ENCODE measurements around the gene ASTN1.

- no peak for TF ChIP-seq YY1 (tag by site-specific recombination; IDR thresholded peaks at IDR 0.05)
- TF ChIP-seq CTCF (tag by site-specific recombination; IDR thresholded peaks at IDR 0.05), result no peak
- TF ChIP-seq ZSCAN5A (tag by site-specific recombination; IDR thresholded peaks at IDR 0.05), result no peak
Measured at GRCh38 chr1:177174921-177175634, 10.6 kb upstream of the ASTN1 start.
